HG03520 (cell line): ENCODE measurements around the gene TAF12.
"Not testable (repeated sequence)": the region's sequence is repeated elsewhere in the genome, so short reads cannot be mapped to it uniquely, and the experiment has no call there.

ENCODE experiments used
- ATAC-seq: cut with Tn5 transposase; IDR thresholded peaks from one replicate; pipeline ENCODE4 v1.9.1; 2021; ENCODE audit warnings: mild to moderate bottlenecking, moderate library complexity; ENCODE audit not compliant: unreplicated experiment

Gene TAF12

DNA sequence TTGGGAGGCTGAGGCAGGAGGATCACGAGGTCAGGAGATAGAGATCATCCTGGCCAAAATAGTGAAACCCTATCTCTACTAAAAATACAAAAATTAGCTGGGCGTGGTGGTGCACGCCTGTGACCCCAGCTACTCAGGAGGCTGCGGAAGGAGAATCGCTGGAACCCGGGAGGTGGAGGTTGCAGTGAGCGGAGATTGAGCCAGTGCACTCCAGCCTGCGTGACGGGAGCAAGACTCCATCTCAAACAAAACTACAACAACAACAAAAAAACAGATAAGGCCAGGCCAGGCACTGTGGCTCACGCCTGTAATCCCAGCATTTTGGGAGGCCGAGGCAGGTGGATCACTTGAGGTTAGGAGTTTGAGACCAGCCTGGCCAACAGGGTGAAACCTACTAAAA, 2.5 kb upstream of the TAF12 start:
- not testable (repeated sequence) for ATAC-seq

DNA sequence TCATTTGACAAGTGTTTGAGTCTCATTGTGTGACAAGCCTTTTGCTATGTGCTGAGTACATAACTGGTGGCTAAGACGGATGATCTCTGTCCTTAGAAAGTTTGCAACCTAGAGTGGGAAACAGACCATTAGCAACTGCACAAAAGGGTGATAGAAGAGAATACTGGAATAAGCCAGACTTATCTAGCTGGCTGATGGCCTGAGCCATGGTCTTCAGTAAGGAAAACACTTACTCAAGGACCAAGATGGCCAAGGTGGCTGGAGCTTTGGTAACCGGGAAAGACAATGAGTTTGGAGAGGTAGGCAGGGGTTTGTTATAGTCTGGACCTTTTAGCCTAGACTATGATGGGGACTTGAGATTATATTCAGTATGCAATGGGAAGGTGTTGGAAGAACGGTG, 1.6 kb upstream of the TAF12 start:
- ATAC-seq: no peak

DNA sequence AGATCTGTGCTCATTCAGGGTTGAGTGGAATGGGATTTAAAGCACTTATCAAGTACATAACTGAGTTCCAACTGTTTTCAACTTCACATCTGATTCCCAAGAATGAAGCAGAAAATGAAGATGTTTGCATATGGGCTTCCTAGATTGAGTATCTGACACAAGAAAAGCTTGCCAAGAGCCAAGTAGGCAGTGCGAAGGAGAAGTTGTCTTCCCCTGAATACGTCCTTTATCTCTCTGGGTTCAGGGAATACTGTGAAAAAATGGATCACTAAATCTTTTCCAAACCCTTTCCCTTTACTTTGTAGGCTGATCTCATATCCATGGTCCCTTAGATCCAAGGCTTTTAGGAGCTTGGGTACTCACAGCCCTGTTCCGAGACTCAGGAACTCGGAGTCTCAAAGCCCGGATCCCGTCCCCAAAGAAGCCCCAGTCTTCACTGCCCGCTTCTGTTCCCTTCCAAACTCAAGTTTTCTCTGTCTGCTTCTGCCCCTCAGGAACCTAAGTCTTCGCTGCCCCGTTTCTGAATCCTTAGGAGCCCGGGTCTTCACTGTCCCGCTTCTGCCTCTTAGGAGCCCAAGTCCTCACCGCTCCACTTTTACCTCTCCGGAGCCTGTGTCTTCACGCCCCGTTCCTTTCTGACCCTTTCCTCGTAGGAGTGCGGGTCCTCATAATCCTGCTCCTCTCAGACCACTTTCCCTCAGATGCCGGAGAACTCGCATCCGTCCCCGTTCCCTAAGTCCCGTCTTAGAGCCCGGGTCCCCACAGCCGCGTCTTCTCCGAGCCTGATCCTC, 616 bp downstream of the TAF12 start:
- ATAC-seq: peak; percentile 10

DNA sequence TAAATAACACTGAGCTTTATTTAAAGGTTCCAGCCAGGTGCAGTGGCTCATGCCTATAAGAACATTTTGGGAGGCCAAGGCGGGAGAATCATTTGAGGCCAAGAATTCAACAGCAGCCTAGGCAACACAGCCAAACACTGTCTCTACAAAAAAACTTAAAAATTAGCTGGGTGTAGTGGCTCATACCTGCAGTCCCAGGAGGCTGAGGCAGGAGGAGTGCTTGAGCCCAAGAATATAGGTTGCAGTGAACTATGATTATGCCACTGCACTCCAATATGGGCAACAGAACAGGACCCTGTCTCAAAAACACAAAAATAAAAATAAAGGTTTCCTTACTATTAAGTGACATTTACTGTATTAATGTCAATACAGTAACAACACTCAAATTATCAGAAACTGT, 2.1 kb downstream of the TAF12 start:
- no peak for ATAC-seq

DNA sequence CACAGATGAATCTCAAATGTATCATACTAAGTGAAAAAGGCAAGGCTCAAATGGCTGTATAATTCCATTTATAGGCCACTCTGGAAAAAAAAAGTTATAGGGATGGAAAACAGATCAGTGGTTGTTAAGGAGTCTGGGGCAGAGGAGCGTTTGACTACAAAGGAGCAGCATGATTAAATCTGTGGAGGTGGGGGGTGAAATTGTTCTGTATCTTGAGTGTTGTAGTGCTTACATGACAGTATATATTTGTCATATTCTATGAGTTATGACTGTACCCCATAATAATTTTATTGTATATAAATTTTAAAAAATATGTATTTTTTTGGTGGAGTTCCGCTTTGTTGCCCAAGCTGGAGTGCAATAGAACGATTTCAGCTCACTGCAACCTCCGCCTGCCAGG, 10.3 kb downstream of the TAF12 start:
- no peak for ATAC-seq

DNA sequence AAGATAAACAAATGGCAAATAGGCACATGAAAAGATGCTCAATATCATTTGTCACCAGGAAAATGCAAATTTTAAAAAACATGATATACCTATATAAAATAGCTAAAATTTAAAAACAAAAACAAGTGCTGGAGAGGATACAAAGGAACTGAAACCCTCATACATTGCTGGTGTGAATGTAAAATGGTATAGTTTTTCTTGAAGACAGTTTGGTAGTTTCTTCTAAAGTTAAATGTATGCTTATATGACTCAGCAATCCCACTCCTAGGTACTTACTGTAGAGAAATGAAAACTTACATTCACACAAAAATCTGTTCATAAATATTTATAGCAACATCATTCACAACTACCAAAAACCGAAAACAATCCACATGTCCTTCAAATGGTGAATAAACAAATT, 11.2 kb downstream of the TAF12 start:
- no peak for ATAC-seq

DNA sequence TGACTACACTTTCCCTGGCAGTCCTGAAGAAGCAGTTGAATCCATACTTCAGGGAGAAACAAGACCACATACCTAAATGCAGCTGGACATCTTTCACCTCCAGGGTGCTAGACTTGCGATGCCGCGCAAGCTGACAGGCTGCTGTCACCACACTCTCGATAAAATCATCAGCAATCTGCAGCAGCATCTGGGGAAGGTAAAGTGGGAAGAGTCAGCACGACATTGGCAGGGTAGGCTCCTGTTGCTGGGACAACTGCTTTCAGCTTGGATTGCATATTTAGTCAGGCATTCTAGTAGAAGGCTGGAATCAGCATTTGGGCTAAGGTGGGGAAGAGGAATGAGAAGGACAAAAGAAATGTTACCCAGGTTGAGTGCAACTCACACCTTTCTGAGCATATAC, 29.7 kb downstream of the TAF12 start:
- ATAC-seq: no peak

DNA sequence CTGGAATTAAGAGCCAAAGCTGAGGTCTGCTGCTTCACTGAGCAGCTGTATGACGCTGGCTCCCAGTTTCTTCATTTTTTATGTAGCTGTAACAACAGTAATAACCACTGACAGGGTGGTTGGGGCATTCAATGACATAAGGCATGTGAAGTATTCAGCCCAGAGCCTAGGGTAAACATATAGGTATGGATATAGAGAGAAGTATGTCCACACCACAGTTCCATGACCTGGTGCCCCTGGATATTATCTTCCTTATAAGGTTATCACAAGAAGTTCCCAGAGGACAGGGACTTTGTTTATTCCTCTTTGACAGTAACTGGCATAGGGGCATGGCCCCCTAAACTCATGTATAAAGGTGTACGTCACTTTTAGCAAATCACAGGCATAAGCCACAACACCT, 36.1 kb downstream of the TAF12 start:
- no peak for ATAC-seq

DNA sequence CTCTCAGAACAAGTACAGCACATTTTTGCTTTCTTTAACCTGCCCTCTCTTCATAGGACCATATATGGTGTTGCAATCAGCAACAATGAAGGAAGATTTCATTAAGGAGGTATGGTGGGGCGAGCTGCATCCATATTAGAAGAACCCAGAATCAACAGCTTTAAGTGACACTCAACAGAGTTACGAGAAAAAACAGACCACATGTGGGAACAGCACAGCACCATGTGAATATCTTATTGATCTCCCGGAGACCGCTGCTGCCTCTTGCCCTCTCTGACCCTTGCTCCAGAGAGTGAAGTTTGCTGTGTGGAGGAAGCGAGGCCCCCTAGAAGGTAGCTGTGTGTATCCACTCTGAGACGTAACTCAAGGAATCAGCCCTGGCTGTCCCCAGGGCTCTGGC, 37.9 kb downstream of the TAF12 start:
- no peak for ATAC-seq

DNA sequence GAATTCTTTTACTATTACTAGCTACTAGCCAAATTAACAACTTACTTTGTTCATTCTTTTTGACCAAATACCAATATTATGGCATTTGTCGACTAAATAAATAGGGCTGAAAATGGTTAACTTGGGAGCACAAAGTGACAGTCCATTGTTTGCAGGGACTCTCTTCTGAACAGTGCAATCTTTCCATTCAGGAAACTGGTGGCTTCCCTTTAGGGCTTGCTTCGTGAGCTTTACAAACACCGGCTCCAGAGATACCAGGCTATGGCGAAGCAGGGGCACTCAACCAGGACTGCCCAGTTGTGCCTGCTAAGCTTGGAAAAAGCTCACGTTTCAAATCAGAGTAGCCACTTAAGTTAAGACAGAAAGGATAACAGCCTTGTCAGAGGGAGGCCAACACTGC, 38.5 kb downstream of the TAF12 start:
- ATAC-seq: no peak

DNA sequence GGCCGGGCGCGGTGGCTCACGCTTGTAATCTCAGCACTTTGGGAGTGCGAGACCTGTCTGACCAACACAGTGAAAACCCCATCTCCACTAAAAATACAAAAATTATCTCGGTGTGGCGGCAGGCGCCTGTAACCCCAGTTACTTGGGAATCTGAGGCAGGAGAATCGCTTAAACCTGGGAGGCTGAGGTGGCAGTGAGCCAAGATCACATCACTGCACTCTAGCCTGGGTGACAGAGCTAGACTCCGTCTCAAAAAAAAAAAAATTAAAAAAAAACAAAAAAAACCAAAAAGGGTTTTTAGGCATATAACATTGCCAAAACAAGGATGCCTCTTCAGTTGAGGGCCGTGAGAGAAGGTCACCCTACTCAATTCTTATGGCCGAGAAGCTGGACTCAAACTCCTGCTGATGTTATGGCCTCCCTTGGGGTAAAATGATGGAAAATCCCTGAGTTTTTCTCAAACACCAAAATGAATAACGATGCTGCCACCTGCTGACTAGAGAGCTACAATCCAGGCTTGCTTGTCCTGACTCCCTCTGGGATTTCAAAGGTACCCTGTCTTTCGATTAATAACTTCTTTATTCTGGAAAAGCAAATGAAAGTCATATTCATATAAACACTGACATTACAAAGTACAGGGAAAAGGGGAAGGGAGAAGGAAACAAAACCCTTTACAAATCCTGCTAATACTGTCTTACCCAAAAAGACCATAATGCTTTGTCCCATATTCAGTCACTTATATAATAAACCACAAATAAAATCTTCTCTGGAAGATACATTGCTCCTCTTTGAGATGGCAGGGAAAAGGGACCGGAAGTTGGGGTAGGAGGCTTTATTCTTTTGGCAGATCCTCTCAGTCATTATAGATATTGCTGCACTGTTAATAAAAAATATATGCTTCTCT, 40.1 kb downstream of the TAF12 start:
- no peak for ATAC-seq

DNA sequence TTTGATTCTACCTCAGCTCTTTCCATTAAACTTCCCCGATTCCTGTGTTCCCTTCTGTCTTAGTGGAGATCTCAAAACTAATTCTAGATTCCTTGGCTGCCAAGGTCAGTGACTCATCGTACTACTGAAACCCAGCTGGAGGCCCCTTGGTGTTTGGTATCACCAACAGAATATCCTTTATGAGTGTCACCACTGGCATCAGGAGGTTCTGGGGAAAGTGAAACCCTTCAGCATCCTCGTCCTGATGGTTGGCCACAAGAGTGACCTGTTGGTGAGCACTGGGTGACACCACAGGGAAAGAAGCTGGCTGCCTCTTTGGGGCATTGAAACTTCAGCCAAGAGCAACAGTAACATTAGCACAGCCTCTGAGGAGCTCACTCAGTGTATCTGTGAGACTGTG, 41.2 kb downstream of the TAF12 start:
- ATAC-seq: no peak

DNA sequence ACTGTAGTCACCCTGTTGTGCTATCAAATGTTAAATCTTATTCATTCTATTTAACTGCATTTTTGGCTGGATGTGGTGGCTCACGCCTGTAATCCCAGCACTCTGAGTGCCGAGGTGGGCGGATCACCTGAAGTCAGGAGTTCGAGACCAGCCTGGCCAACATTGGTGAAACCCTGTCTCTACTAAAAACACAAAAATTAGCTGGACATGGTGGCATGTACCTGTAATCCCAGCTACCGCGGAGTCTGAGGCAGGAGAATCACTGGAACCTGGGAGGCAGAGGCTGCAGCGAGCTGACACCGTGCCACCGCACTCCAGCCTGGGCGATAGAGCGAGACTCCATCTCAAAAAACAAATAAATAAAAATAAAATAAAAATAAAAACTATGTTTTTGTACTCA, 46.6 kb downstream of the TAF12 start:
- not testable (repeated sequence) for ATAC-seq

DNA sequence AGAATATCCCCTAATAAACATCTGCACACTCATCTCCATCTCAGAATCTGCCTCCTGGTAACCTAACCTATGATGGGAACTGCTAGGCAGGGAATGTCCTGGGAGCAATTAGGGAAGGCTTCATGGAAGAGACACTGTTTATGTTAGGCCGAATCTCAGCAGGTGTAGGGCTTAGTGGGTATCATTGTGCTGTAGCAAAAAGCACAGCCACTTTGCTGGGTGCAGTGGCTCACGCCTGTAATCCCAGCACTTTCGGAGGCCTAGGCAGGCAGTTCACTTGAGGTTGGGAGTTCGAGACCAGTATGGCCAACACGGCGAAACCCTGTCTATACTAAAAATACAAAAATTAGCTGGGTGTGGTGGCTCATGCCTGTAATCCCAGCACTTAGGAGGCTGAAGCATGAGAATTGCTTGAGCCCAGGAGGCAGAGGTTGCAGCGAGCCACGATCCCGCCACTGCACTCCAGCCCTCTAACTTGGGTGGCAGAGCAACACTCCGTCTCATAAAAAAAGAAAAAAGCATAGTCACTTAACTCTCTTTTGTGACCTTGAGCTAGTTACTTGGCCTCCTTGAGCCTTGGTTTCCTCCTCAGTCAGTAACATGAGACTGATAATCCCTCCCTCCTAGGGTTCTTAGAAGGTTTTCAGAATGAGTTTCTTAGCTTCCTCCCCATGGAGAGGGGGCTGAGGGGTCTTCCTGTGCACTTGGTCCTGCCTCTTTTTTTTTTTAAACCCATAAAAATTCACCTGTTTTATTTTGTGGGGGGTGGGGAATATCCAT, 47.3 kb downstream of the TAF12 start:
- ATAC-seq: no peak

DNA sequence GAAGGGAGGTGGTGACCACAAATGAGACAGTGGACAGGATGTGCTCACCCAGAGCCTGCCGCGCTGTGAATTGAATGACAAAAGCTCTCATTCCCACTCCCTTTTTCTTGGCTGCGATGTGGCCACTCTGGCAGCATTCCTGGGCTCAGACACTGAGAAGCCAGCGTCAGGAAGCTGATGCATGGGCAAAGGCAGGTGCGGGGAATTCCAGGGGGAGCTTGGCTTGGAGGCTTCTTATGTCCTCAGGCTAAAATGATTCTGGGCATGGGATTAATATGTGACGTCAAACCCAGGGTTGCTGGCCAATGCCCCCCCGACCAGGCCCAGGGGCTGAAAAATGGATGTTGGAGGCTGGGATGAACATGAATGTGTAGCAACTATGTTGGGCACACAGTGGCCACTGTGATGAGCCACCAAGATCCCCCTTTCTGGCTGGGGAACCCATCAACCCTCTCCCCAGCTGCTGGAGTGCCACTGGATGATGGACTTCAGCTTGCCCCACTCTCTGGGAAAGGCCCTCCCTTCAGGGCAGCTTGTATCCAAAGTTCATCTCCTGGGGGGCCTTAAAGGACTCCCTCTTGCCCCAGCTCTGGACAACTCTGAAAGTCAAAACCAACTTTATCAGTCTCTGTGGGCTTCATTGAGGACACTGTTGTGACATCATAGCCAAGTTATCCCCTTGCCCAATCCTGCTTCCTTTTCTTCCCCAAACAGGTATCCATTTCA, 48.0 kb downstream of the TAF12 start:
- ATAC-seq: not testable (repeated sequence)

DNA sequence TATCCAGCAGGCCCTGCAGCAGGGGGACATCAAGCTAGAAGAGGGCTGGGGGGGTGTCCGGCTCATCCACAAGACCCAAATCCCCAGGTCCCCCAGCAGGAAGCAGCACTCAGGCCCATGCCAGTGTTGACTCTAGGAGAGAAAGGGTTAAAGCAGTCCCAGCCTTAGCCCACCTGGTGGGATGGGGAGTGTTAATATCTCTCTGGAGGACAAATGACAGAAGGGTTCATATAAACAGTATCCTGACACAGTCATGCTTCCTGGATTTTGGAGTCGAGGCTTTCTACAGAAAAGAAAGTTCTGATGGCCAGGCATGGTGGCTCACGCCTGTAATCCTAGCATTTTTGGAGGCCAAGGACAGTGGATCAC, 48.9 kb downstream of the TAF12 start:
- ATAC-seq: not testable (repeated sequence)

DNA sequence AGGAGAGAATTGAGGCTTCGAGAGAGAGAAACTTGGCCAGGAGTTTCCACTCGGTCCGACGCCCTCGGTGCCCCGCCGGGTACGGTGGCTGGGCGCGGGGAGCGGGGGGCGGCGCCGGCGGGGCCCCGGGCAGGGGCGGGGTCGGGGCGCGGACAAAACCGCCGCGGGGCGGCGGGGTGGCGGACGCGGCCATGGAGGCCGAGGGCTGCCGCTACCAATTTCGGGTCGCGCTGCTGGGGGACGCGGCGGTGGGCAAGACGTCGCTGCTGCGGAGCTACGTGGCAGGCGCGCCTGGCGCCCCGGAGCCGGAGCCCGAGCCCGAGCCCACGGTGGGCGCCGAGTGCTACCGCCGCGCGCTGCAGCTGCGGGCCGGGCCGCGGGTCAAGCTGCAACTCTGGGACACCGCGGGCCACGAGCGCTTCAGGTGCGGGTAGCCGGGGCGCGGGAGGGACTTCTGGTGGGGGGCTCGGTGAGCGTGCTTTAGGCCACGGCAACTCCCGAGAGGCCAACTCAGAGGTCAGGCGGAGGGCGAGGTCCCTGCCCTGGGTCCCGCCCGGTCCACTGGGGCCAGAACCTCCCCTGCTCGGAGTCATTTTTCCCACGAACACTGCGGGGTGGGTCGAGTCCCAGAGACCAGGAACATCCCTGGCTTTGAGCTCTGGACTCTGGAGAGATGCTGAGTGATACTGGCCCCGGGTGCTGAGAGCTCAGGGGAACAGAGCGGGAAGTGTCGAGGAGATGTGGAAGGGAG, 50.4 kb downstream of the TAF12 start:
- no peak for ATAC-seq

DNA sequence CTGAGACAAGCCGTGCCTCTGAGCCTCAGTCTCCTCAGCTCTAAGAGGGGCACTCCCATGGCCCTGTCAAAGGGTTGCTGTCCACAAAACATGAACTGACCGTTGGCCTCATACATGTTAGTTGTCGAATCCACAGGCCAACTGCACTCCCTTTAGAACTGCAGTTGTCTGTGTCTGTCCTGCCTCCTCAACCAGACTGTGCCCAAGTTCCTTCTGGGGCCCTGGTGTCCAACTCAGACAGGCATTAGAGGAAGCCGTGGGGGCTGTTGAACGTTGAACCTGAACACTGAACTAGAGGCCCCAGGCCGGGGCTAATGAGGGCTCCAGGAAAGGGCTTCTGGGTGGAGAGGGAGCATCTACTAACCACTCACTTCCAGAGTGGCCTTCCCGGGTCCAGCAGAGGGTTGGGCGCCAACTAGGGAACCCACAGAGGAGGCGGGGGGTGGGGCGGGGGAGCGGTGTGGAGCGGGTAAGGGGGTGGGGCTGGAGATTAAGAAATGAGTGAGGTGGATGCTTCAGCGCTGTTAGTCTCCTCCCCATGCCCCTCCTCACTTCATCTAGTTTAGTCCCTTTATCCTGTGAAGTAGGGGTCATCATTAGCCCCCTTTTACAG, 51.1 kb downstream of the TAF12 start, which contains the start of gene RAB42:
RAB42 (plus strand) TSS at position 558 of the 613 bp plus-strand sequence. CDS start 247 bp downstream, outside the sequence.
- ATAC-seq: no peak

DNA sequence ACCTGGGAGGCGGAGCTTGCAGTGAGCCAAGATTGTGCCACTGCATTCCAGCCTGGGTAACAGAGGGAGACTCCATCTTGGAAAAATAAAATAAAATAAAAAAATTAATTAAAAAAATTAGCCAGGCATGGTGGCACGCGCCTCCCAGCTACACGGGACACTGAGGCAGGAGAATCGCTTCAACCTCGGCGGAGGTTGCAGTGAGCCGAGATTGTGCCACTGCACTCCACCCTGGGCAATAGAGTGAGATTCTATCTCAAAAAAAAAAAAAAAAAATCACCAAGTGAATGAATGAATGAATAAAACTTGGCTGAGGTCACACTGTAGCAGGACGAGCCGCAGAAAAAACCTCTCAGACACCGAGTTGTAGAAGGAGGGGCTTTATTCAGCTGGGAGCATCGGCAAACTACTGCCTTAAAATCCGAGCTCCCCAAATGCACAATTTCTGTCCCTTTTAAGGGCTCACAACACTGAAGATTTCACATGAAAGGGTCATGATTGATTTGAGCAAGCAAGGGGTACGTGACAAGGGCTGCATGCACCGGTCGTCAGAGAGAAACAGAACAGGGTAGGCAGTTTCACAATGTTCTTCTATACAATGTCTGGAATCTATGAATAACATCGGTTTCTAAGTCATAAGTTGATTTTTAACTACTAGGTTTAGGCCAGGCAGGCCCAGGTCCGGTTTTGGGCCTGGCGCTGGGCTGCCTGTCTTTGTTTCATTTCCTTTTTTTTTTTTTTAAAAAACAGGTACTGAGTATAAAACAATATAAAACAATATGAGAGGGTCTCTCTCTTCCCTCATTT, 56.1 kb downstream of the TAF12 start:
- ATAC-seq: not testable (repeated sequence)
